ENCODE measurements around the gene KRT33B.

Gene KRT33B

DNA sequence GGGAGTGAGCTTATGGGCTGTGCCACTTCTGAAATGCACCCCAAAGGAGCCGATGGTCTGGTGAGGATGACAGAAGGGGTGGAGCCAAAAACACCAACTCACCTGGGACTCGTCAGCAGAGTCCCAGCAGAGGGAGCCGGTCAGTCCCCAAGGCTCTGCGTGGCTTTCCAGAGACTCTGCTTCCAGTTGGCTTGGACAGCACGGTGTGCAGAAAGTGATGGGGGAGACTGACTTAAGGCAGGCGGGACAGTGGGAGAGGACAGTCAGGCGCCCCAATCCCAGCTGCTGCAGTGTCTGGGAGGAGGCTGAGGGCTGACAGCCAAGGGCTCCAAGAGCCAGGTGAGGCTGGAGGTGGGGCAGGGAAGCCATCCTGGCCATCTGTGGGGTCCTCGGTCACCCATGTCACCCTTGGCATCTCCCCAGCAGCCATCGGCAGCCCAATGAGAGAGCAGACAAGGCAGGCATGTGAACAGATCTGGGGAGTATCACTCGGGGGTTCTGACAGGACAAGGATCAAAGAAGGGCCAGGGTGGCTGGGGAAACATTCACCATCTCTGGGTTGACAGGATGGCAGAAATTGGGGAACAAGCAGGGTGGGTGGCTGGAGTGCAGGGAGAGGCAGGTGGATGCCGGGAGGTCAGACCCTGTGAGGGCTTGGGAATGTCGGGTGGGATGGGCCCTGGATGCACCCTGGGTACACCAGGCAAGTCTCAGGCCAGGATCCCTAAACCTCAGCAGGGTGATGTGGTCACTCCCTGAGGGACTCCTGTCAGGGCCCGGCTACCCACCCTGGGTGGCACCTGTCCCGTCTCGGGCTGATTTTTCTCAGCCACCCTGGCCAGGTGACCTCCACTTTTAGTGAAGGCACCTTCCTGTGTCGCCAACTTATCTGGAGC, 45.2 kb downstream of the KRT33B start:
- DNase-seq (no peak), ATAC-seq (ENCODE audit: insufficient read depth, low read depth) (no peak)
- Histone ChIP-seq H3K27ac (ENCODE audit: low read length) (no peak overlapping the region), H4K20me1 (ENCODE audit: insufficient read depth, low read length) (no peaks in the 10 kb centered on the region; the same call in 1 of the 2 replicates), H2AFZ (ENCODE audit: low read depth, low read length) (no peak overlapping the region), H3K4me1 (ENCODE audit: insufficient read depth, low read length) (no peaks in the 10 kb centered on the region), H3K9me3 (ENCODE audit: insufficient read depth, low read length, severe bottlenecking) (no peaks in the 10 kb centered on the region), H3K79me2 (ENCODE audit: insufficient read depth, low read length) (no peaks in the 10 kb centered on the region), H3K36me3 (ENCODE audit: insufficient read depth, low read length) (no peaks in the 10 kb centered on the region), H3K9ac (ENCODE audit: low read depth, low read length) (no peak overlapping the region), H3K4me3 (ENCODE audit: low read depth in 1 of 2, low read length in 2 of 2) (no peak overlapping the region), H3K27me3 (ENCODE audit: insufficient read depth, low read length, poor library complexity) (no peaks in the 10 kb centered on the region), H3K4me2 (ENCODE audit: insufficient read depth, low read length) (no peak overlapping the region)
- TF ChIP-seq CTCF (IDR thresholded peaks at IDR 0.05; ENCODE audit: borderline replicate concordance, extremely low read depth, low read length, poor library complexity, severe bottlenecking) = no peak
- no peak for TF ChIP-seq EZH2 (IDR thresholded peaks at IDR 0.05; ENCODE audit: borderline replicate concordance, low read depth, low read length, severe bottlenecking)

DNA sequence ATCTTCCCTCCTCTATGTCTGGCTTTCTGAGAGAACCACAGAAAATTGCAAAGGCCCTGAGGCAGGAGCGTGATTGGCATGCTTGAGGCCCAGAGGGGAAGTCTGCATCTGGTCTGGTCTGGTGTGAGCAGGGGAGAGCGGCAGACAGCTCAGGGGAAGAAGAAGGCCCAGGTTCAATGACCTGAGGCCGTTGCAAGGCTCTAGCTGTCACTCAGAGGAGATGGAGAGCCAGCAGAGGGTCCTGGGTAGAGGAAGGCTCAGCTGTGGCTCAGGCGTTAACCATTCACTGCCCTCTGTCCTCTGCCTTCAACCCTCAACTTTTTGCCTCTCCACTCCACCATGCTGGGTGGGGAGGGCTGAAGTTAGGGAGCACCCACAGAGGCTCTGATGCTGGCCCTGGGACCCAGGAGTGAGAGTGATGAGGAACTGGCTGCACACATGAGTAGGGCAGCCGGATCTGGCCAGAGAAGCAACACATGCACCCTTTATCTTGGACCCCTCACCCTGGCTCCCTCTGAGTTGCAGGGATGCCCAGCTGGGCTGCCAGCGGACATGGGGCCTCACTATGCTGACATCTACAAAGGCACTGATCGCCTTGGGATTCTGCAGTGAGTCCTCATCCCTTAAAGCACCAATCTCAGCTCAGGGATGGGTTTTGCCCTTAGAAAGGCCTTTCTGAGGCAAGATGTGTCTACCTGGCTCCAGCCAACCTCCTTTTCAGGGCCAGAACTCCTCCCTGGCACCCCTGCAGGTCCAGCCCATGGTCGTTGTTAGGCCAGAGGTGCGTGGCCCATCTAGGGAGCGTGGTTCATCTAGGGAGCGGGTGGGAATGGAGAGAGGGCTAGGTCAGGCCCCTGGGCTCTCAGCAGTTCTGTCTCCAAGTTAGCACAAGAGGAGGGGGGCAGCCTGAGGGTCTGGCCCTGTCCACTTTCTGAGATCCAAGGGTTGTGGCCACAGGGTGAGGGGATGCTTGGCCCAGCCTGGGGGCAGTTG, 46.4 kb downstream of the KRT33B start:
- no peaks in the 10 kb centered on the region for H3K4me1 ChIP-seq (ENCODE audit: insufficient read depth, low read length)

More for the DNA sequence above, 46.4 kb downstream of the KRT33B start:
- TF ChIP-seq EZH2 (IDR thresholded peaks at IDR 0.05; ENCODE audit: borderline replicate concordance, low read depth, low read length, severe bottlenecking) (no peak), CTCF (IDR thresholded peaks at IDR 0.05; ENCODE audit: borderline replicate concordance, extremely low read depth, low read length, poor library complexity, severe bottlenecking) (no peak)
- H3K9ac ChIP-seq (ENCODE audit: low read depth, low read length) = no peak overlapping the region
- H3K9me3 ChIP-seq (ENCODE audit: insufficient read depth, low read length, severe bottlenecking) = no peaks in the 10 kb centered on the region
- H3K4me2 ChIP-seq (ENCODE audit: insufficient read depth, low read length) = no peak overlapping the region
- H3K36me3 ChIP-seq (ENCODE audit: insufficient read depth, low read length) = no peaks in the 10 kb centered on the region
- H3K27me3 ChIP-seq (ENCODE audit: insufficient read depth, low read length, poor library complexity) = no peaks in the 10 kb centered on the region
- ATAC-seq (ENCODE audit: insufficient read depth, low read depth) (no peak), DNase-seq (no peak)
- no peak overlapping the region for H3K4me3 ChIP-seq (ENCODE audit: low read depth in 1 of 2, low read length in 2 of 2)
- H3K27ac ChIP-seq (ENCODE audit: low read length) = no peak overlapping the region
- no peaks in the 10 kb centered on the region; the same call in 1 of the 2 replicates for H4K20me1 ChIP-seq (ENCODE audit: insufficient read depth, low read length)
- H2AFZ ChIP-seq (ENCODE audit: low read depth, low read length) = no peak overlapping the region
- H3K79me2 ChIP-seq (ENCODE audit: insufficient read depth, low read length) = no peaks in the 10 kb centered on the region
